ENCODE results near the gene TANK. TPM values are rescaled to one million over a fixed set of nuclear protein-coding genes. Genes with fewer than 3 reads are reported as not detected.
A peak's percentile ranks its signal among the peaks of the same experiment; 100 is the strongest.

The TANK gene
- total and polyA plus RNA-seq, 2 donors (not counting 3 experiments of a cell fraction or from before 2014, with no cell fraction given): 33.3 to 83.2 TPM

DNA sequence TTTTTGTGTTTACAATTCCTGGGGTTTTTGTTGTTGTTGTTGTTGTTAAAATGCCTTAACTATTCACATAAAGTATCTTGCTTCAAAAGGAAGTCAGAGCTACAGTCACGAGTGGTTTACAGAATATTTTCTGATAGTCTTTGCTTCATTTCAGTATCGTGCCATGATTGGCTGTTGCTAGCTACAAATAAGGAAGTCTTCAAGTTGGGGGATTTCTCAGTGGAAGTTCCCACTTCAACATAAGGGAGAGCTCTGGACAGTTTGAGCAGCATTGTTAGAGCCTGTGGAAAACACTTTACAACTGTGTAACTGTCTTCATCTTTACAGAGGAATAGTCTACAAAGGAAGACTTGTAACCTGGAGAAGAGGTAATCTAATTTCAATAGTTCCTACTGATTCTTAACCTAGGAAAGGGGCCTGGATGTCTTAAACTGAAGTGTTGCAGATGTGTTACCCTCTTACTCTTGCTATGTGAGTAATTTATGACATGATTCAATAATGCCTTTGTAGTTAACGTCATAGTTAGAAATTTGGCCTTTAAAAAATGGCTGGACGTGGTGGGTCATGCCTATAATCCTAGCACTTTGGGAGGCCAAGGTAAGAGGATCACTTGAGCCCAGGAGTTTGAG, 23.4 kb upstream of the TANK start:
- dilution Hi-C loops (cut with MboI; ENCODE audit: extremely low pct_ligation_motif_present, low sequenced_read_pairs) (no loop called here), intact Hi-C loops (cut with micrococcal nuclease) (no loop called here)
- ChIA-PET POLR2A (interaction anchor here (1.1 kb wide), 2 partner anchors 14 to 60 kb away, joined by 5 to 7 read pairs; no protein-coding TSS in a partner anchor), CTCF (interaction anchor here (1.0 to 4.6 kb wide), 10 partner anchors 10 to 133 kb away, joined by 3 to 37 read pairs (median 6); no protein-coding TSS in a partner anchor)
- Histone ChIP-seq H3K36me3 (ENCODE audit: control insufficient read depth in 2 of 2, extremely low read depth in 1 of 2, insufficient read depth in 2 of 2, low read length in 2 of 2) (no peaks in the 10 kb centered on the region), H3K9ac (replicated peaks; ENCODE audit: extremely low read depth, insufficient read depth, low read length) (peak overlapping the region; percentile 83), H2AFZ (ENCODE audit: low read depth, low read length) (peak overlapping the region; percentile 94), H3K4me3 (replicated peaks in 1 of 3; ENCODE audit: insufficient read depth in 1 of 3, low read depth in 1 of 3, low read length in 3 of 3) (peak overlapping the region in 2 of 3 experiments; percentile 32 to 78), H3K9me1 (replicated peaks; ENCODE audit: control insufficient read depth, extremely low read depth, insufficient read depth, low read length) (no peaks in the 10 kb centered on the region), H3K9me3 (replicated peaks; ENCODE audit: control insufficient read depth, insufficient read depth, low read length) (no peaks in the 10 kb centered on the region), H3K4me1 (ENCODE audit: control insufficient read depth, extremely low read depth, insufficient read depth, low read length) (peaks cover 45% of the 10 kb centered on the region), H4K20me1 (replicated peaks; ENCODE audit: control insufficient read depth, extremely low read depth, insufficient read depth, low read length) (no peaks in the 10 kb centered on the region), H3K79me2 (ENCODE audit: control insufficient read depth, insufficient read depth, low read length) (no peaks in the 10 kb centered on the region), H3K27ac (ENCODE audit: insufficient read depth, low read depth, low read length) (peak overlapping the region; percentile 88), H3K4me2 (ENCODE audit: insufficient read depth, low read length) (peak overlapping the region; percentile 97), H3K27me3 (ENCODE audit: control insufficient read depth in 2 of 2, insufficient read depth in 2 of 2, low read length in 2 of 2) (no peaks in the 10 kb centered on the region)
- TSS peak; percentile 73 for BruUV-seq (replicated peaks)
- DNase-seq (ENCODE audit: low read depth, low spot score) (peak; percentile 90), FAIRE-seq (peak; percentile 26)
- TF ChIP-seq GATA2 (IDR thresholded peaks at IDR 0.05; ENCODE audit: insufficient read depth, insufficient read length, low read depth, low read length) (no peak), CTCF (IDR thresholded peaks at IDR 0.05; ENCODE audit: extremely low read depth in 1 of 2, insufficient read depth in 1 of 2, low read depth in 1 of 2, low read length in 2 of 2) (no peak), MAX (IDR thresholded peaks at IDR 0.05; ENCODE audit: insufficient read depth, insufficient read length) (no peak), JUN (IDR thresholded peaks at IDR 0.05; ENCODE audit: borderline replicate concordance, insufficient read depth, insufficient read length, low read depth) (peak; percentile 1), POLR2AphosphoS5 (IDR thresholded peaks at IDR 0.05; ENCODE audit: insufficient read depth, low read depth, low read length) (no peak), POLR2A (IDR thresholded peaks at IDR 0.05; ENCODE audit: low read depth, low read length) (peak; percentile 59), FOS (IDR thresholded peaks at IDR 0.05; ENCODE audit: borderline replicate concordance, insufficient read depth, low read length) (no peak), EZH2 (IDR thresholded peaks at IDR 0.05; ENCODE audit: borderline replicate concordance, low read depth, low read length, severe bottlenecking) (no peak), MYC (IDR thresholded peaks at IDR 0.05; ENCODE audit: low read depth, low read length) (no peak)
